ENCODE data around the gene GPR153. TPM values are rescaled to one million over a fixed set of nuclear protein-coding genes. Genes with fewer than 3 reads are reported as not detected.

The GPR153 gene
- polyA plus RNA-seq, 1 donor from 2014 or later: 26.9 TPM

DNA sequence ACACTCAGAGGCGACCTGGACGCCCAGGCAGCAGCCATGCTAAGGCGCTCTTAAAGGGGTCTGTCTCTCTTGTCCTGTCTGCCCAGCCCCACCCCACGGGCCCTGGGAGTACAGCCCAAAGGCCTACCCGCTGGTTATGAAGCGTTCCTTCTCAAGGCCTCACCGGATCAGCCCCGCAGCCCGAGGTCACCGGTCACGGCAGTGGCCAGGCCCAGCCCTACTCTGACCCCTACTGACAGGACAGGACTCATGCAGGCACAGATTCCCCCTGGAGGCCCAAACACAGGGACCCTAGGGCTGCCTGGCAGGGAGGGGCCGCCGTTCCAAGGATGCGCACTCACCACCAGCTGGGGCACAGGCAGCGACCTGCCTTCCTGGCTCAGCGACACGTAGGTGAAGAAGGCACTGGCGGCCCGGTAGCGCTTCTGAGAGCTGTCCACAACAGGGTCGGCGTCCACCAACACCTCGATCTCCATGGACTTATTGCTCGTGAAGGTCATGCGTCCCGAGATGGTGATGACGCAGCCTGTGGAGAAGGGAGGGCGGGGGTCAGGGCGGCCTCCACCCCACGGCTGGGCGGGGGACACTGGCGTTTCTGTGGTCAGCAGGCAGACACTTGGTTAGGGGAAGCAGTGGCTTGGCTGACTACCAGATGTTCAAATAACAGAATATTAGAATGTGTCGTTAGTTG is 20.0 kb upstream of the GPR153 start:
- no peak overlapping the region for H3K4me3 ChIP-seq (ENCODE audit: low read length)
- TF ChIP-seq, protein P1, sequence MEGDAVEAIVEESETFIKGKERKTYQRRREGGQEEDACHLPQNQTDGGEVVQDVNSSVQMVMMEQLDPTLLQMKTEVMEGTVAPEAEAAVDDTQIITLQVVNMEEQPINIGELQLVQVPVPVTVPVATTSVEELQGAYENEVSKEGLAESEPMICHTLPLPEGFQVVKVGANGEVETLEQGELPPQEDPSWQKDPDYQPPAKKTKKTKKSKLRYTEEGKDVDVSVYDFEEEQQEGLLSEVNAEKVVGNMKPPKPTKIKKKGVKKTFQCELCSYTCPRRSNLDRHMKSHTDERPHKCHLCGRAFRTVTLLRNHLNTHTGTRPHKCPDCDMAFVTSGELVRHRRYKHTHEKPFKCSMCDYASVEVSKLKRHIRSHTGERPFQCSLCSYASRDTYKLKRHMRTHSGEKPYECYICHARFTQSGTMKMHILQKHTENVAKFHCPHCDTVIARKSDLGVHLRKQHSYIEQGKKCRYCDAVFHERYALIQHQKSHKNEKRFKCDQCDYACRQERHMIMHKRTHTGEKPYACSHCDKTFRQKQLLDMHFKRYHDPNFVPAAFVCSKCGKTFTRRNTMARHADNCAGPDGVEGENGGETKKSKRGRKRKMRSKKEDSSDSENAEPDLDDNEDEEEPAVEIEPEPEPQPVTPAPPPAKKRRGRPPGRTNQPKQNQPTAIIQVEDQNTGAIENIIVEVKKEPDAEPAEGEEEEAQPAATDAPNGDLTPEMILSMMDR (IDR thresholded peaks at IDR 0.05; ENCODE audit: poor library complexity, severe bottlenecking): no peak
- TF ChIP-seq MXI1 (conservative IDR thresholded peaks at IDR 0.05; ENCODE audit: poor library complexity, severe bottlenecking) (no peak), EP300 (conservative IDR thresholded peaks at IDR 0.05; ENCODE audit: poor library complexity, severe bottlenecking) (no peak), POLR2AphosphoS5 (IDR thresholded peaks at IDR 0.05) (no peak), EZH2 (IDR thresholded peaks at IDR 0.05; ENCODE audit: borderline replicate concordance, insufficient read depth, low read length, poor library complexity, severe bottlenecking) (no peak), TAF1 (IDR thresholded peaks at IDR 0.05; ENCODE audit: low read depth) (no peak), SMC3 (conservative IDR thresholded peaks at IDR 0.05; ENCODE audit: poor library complexity) (no peak), RAD21 (conservative IDR thresholded peaks at IDR 0.05) (no peak)
- TF ChIP-seq, protein P2, sequence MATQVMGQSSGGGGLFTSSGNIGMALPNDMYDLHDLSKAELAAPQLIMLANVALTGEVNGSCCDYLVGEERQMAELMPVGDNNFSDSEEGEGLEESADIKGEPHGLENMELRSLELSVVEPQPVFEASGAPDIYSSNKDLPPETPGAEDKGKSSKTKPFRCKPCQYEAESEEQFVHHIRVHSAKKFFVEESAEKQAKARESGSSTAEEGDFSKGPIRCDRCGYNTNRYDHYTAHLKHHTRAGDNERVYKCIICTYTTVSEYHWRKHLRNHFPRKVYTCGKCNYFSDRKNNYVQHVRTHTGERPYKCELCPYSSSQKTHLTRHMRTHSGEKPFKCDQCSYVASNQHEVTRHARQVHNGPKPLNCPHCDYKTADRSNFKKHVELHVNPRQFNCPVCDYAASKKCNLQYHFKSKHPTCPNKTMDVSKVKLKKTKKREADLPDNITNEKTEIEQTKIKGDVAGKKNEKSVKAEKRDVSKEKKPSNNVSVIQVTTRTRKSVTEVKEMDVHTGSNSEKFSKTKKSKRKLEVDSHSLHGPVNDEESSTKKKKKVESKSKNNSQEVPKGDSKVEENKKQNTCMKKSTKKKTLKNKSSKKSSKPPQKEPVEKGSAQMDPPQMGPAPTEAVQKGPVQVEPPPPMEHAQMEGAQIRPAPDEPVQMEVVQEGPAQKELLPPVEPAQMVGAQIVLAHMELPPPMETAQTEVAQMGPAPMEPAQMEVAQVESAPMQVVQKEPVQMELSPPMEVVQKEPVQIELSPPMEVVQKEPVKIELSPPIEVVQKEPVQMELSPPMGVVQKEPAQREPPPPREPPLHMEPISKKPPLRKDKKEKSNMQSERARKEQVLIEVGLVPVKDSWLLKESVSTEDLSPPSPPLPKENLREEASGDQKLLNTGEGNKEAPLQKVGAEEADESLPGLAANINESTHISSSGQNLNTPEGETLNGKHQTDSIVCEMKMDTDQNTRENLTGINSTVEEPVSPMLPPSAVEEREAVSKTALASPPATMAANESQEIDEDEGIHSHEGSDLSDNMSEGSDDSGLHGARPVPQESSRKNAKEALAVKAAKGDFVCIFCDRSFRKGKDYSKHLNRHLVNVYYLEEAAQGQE (IDR thresholded peaks at IDR 0.05; ENCODE audit: borderline replicate concordance): no peak
- no peaks in the 10 kb centered on the region for H3K27me3 ChIP-seq (ENCODE audit: insufficient read depth, low read depth, low read length)
- no peak overlapping the region for H3K27ac ChIP-seq (ENCODE audit: low read length)
- no peaks in the 10 kb centered on the region for H3K36me3 ChIP-seq (ENCODE audit: insufficient read depth, low read length)
- no peak overlapping the region for H3K9ac ChIP-seq (ENCODE audit: low read length)
- H3K4me2 ChIP-seq (ENCODE audit: low read length): no peak overlapping the region
- no peak overlapping the region for H2AFZ ChIP-seq (ENCODE audit: low read depth, low read length)
- no peaks in the 10 kb centered on the region for H3K9me2 ChIP-seq (ENCODE audit: insufficient read depth, low read length)
- H3F3A ChIP-seq (ENCODE audit: insufficient read depth, low read length, poor library complexity, severe bottlenecking): no peaks in the 10 kb centered on the region
- H3K9me3 ChIP-seq (ENCODE audit: low read length): no peaks in the 10 kb centered on the region
- no peaks in the 10 kb centered on the region for H3K79me2 ChIP-seq (replicated peaks; ENCODE audit: insufficient read depth, low read length)
- H4K20me1 ChIP-seq (ENCODE audit: insufficient read depth): no peaks in the 10 kb centered on the region

DNA sequence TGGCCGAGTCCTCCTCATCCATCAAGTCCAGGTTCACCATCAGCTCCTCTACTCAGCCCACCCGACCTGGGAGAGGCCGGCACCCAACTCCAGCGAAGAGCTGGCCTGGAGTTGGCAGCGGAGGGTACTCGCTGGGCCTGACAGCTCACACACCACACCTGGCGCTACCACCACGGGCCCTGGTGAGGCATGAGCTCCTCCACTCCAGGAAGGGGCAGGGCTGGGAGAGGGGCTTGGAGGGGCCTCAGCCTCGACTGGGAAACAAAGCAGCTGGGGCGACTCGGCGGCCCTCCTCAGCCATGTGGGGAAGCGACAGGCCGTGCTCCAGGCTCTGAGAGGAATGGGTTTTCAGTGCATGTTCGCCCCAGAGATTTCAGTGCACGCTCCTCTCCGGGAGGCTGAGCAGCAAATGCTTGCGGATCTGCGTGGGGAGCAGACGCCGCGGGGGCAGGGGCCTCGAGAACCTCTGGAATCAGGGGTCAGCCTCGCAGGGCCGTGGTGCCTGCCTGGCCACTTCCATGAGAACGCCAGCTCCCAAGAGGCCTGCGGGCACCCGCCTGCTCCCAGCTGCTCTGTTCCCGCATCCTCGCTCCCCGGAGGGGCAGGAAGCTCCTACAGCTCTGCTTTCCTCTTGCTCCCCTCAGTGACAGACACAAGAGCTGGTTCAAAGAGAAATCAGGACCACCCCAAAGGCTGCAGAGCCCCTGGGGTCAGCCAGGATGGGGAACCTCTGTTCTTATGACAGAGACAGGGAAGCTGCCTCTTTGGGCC is 18.9 kb upstream of the GPR153 start:
- no peaks in the 10 kb centered on the region for H3K9me2 ChIP-seq (ENCODE audit: insufficient read depth, low read length)
- H3K9ac ChIP-seq (ENCODE audit: low read length): no peak overlapping the region

More for the DNA sequence above, 18.9 kb upstream of the GPR153 start:
- Histone ChIP-seq H3K4me2 (ENCODE audit: low read length) (no peak overlapping the region), H4K20me1 (ENCODE audit: insufficient read depth) (no peaks in the 10 kb centered on the region), H3K27me3 (ENCODE audit: insufficient read depth, low read depth, low read length) (no peaks in the 10 kb centered on the region), H3F3A (ENCODE audit: insufficient read depth, low read length, poor library complexity, severe bottlenecking) (no peaks in the 10 kb centered on the region), H3K9me3 (ENCODE audit: low read length) (no peaks in the 10 kb centered on the region), H2AFZ (ENCODE audit: low read depth, low read length) (no peak overlapping the region), H3K4me3 (ENCODE audit: low read length) (no peak overlapping the region), H3K36me3 (ENCODE audit: insufficient read depth, low read length) (no peaks in the 10 kb centered on the region), H3K27ac (ENCODE audit: low read length) (no peak overlapping the region), H3K79me2 (replicated peaks; ENCODE audit: insufficient read depth, low read length) (no peaks in the 10 kb centered on the region)
- TF ChIP-seq, protein P1 (IDR thresholded peaks at IDR 0.05; ENCODE audit: poor library complexity, severe bottlenecking): no peak
- TF ChIP-seq MXI1 (conservative IDR thresholded peaks at IDR 0.05; ENCODE audit: poor library complexity, severe bottlenecking) (no peak), SMC3 (conservative IDR thresholded peaks at IDR 0.05; ENCODE audit: poor library complexity) (no peak), POLR2AphosphoS5 (IDR thresholded peaks at IDR 0.05) (no peak), RAD21 (conservative IDR thresholded peaks at IDR 0.05) (no peak), TAF1 (IDR thresholded peaks at IDR 0.05; ENCODE audit: low read depth) (no peak), EZH2 (IDR thresholded peaks at IDR 0.05; ENCODE audit: borderline replicate concordance, insufficient read depth, low read length, poor library complexity, severe bottlenecking) (no peak), EP300 (conservative IDR thresholded peaks at IDR 0.05; ENCODE audit: poor library complexity, severe bottlenecking) (no peak)
- TF ChIP-seq, protein P2 (IDR thresholded peaks at IDR 0.05; ENCODE audit: borderline replicate concordance): no peak

All from neural cell (in vitro differentiated cells).